ENCODE measurements around the gene DNAH9.
A peak's percentile ranks its signal among the peaks of the same experiment; 100 is the strongest.

DNAH9 gene

GRCh38 chr17:11780621-11781020 lies 182.4 kb downstream of the DNAH9 start:
- no peak for DNase-seq

- no peak for DNase-seq
These were observed 188.6 kb downstream of the DNAH9 start for GRCh38 chr17:11786711-11787438.

GRCh38 chr17:11795906-11796305 lies 197.6 kb downstream of the DNAH9 start:
- DNase-seq: no peak

GRCh38 chr17:11797803-11798202 lies 199.5 kb downstream of the DNAH9 start:
- DNase-seq: no peak

- no peak for DNase-seq
These were observed 205.1 kb downstream of the DNAH9 start for GRCh38 chr17:11803231-11803969.

- no peak for DNase-seq
These were observed 206.9 kb downstream of the DNAH9 start for GRCh38 chr17:11805138-11805537.

- no peak for DNase-seq
These were observed 207.7 kb downstream of the DNAH9 start for GRCh38 chr17:11805952-11806351.

- no peak for DNase-seq
These were observed 209.3 kb downstream of the DNAH9 start for GRCh38 chr17:11807606-11808005.

- DNase-seq: no peak
These were observed 215.0 kb downstream of the DNAH9 start for GRCh38 chr17:11813278-11813677.

GRCh38 chr17:11813871-11814270 lies 215.6 kb downstream of the DNAH9 start:
- DNase-seq: no peak

GRCh38 chr17:11814655-11815262 lies 216.5 kb downstream of the DNAH9 start:
- DNase-seq: no peak

GRCh38 chr17:11816409-11816808 lies 218.1 kb downstream of the DNAH9 start:
- DNase-seq: no peak

GRCh38 chr17:11823862-11824261 lies 225.6 kb downstream of the DNAH9 start:
- no peak for DNase-seq

GRCh38 chr17:11825572-11826209 lies 227.4 kb downstream of the DNAH9 start:
- no peak for DNase-seq

GRCh38 chr17:11832401-11833137 lies 234.3 kb downstream of the DNAH9 start:
- DNase-seq: no peak

- no peak for DNase-seq
These were observed 238.2 kb downstream of the DNAH9 start for GRCh38 chr17:11836508-11836907.

GRCh38 chr17:11840052-11840451 lies 241.8 kb downstream of the DNAH9 start:
- DNase-seq: no peak

GRCh38 chr17:11840831-11841230 lies 242.6 kb downstream of the DNAH9 start:
- no peak for DNase-seq

GRCh38 chr17:11848330-11848729 lies 250.1 kb downstream of the DNAH9 start:
- DNase-seq: no peak

GRCh38 chr17:11852231-11852630 lies 254.0 kb downstream of the DNAH9 start:
- DNase-seq: no peak

- DNase-seq: no peak
These were observed 254.6 kb downstream of the DNAH9 start for GRCh38 chr17:11852912-11853311.

- peak; percentile 34 for DNase-seq
These were observed 255.3 kb downstream of the DNAH9 start for GRCh38 chr17:11853321-11854151.

All from left hindlimb (tissue), 1 donor.